GM18498 (cell line): ENCODE data around the gene RASA1.

ENCODE experiments used
- ATAC-seq: cut with Tn5 transposase; IDR thresholded peaks from one replicate; pipeline ENCODE4 v1.9.1; 2021; ENCODE audit warnings: mild to moderate bottlenecking, moderate library complexity; ENCODE audit not compliant: unreplicated experiment

Gene RASA1

DNA sequence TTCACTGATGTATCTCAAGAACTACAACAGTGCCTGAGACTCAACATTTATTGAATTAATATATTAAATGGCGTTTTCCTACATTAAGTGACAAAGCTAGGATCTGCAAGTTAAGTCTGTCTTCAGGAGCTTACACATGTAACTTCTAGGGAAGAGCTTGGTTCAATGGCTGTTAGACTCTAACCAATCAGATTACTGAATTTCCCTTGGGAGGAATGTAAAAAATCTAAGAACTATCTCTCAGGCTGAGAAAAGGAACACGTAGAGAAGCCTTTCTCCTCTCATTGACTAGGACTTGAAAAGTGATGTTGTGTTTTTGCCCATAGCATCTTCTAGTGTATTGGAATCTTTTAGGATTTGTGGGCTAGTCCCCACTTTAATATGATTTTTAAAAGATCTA, 91.4 kb downstream of the RASA1 start:
- ATAC-seq = no peak

GRCh38 chr5:87360132-87360531, 92.4 kb downstream of the RASA1 start:
- ATAC-seq = no peak

DNA sequence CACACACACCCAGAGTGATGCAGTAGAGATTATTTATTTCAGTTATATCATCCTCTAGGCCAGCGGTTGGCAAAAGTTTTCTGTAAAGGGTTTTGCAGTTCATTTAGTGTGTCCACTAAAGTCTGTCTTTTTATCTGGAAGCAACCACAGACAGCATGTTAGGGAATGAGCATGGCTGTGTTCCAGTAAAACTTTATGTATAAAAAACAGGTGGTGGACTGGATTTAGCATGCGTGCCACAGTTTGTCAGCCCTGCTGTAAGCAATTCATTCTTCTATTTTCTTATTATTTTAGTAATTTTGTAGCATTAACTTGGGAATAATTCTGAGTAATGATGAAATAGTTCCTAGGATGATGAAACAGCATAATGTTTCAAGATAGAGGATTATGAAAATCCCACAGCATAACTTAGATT, 93.4 kb downstream of the RASA1 start:
- no peak for ATAC-seq

DNA sequence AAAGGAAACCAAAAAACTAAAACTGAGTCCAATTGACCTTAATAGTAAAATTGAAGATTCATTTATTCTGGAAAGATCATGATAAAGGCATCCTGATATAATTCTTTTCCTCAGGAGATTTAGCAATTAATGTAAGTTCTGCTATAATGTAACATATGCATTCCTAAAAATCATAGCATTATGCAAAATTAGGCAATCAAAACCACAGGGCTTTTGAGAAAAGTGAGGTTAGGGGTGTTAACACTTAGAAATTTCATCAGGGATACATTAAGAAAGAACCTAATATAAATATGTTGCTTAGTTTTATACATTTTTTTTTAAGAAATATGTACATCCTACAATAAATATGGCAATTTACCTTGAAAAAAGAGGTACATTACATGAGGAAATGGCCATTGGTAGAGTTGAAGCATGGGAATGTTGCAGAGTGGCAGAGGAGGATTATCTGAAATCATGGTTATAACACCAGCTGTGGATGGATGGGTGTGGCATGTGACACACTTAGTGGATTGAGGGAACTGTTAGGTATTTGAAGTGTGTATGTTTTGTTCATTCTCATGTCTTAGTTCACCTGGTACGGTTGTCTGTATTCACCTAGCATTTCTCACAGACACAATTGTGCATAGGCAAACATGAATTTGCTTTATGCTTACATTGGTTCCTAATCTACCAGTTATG, 94.0 kb downstream of the RASA1 start:
- ATAC-seq = no peak

GRCh38 chr5:87367243-87367642, 99.6 kb downstream of the RASA1 start:
- ATAC-seq = no peak

DNA sequence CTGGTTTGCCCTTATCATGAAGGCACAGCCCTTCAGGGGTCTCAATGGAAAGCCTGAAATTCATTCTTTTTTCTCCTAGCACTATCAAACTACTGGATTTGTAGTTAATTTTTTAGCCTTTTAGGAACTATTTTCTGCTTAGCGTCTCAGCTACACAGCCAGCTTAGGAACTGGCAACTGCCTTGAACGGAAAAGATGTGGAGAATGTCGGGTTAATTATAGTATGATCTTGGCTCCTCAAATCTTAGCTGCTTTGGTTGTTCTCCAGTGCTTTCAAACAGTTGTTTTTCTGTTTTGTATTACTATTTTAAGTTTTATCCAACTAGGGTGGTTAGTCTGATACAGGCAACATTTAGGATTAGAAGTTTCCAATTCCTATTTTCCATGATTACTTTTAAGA, 100.9 kb downstream of the RASA1 start:
- ATAC-seq = no peak

- ATAC-seq = no peak
These were observed 101.7 kb downstream of the RASA1 start for GRCh38 chr5:87369431-87369830.

- no peak for ATAC-seq
These were observed 105.0 kb downstream of the RASA1 start for GRCh38 chr5:87372705-87373104.

- ATAC-seq = no peak
These were observed 114.5 kb downstream of the RASA1 start for GRCh38 chr5:87382224-87382623.

DNA sequence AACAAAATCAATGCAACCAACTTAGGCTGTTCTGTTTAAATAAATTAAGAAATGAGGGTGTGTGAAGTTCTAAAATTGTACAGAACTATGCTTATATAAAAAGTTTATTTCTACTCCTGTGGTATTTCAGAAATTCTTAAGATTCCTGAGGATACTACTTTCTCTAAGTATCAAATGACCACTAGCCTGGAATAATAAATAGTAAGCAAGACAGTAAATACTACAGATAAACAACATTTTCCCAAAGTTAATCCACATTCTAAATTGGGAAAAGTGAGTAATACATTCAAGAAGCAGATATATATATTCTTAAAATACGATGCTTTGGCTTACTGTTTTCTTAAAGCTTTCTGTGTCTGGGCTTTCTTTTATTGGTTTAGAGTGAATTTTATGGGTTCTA, 115.5 kb downstream of the RASA1 start:
- no peak for ATAC-seq

DNA sequence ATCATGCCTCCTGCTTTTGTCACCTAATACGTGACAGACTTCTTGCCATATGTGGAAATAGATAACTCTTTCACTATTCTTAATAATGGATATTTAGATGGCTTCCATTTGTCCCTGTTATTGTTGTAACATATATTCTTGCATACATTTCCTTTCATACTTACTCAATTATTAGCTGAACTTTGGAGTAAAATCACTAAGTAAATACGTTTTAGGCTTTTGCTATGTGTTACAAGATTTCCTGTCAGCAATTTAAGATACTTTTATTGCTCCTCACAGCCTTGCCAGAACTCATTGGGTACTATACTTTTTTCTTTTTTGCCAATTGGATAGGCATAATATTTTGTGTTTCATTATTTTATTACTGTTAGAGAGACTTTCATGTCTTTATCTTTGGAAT, 118.1 kb downstream of the RASA1 start:
- ATAC-seq = no peak

GRCh38 chr5:87388129-87388528, 120.4 kb downstream of the RASA1 start:
- ATAC-seq = no peak

- no peak for ATAC-seq
These were observed 121.8 kb downstream of the RASA1 start for GRCh38 chr5:87389296-87390034.

GRCh38 chr5:87390075-87390474, 122.4 kb downstream of the RASA1 start:
- ATAC-seq = no peak

DNA sequence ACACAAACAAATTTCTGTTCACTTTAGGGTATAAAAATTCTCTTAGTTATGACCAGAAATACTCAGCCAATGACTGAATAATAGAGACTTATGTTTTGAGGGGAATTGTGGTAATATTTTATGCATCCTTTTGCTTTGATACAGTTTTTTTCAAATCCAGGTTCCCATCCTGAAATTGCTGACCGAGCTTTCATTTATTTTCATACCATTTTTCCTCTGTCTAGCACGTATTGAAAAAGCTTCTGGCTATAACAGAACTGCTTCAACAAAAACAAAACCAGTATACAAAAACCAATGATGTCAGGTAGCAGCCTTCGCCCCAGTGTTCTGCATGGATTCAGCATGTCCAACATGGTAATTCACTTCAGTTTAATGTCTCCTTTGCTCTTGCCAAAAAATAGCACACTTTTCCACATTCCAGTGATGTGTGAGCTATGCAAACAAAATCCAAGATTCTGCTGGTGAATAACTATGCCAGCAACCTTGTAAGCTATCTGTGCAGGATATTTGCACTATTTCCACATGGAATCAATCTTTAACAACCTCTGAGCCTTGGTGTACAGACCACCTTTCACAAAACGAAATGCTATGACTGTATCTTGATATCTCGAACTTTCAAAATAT, 123.0 kb downstream of the RASA1 start:
- ATAC-seq = no peak

DNA sequence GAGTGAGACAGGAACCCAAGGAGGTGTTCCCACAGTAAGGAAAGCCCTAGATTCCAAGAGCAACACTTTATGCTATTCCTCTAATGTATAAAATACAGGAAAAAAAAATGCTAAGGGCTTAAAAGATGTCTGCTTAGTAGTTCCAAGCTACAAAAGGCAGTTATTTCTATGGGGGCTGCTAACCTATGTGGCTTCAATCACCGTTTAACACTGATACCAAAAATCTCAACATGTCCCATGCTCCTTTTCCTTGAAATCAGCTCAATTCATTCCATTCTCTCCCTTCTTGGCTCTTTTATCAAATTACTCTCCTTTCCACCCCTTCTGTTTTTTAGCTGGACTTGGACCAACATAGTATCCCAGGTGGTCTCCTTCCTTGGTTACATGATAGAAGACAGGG, 124.5 kb downstream of the RASA1 start:
- no peak for ATAC-seq

GRCh38 chr5:87392801-87393200, 125.1 kb downstream of the RASA1 start:
- ATAC-seq = no peak

- ATAC-seq = no peak
These were observed 125.6 kb downstream of the RASA1 start for GRCh38 chr5:87393331-87393730.

GRCh38 chr5:87394411-87395165, 126.9 kb downstream of the RASA1 start:
- no peak for ATAC-seq

DNA sequence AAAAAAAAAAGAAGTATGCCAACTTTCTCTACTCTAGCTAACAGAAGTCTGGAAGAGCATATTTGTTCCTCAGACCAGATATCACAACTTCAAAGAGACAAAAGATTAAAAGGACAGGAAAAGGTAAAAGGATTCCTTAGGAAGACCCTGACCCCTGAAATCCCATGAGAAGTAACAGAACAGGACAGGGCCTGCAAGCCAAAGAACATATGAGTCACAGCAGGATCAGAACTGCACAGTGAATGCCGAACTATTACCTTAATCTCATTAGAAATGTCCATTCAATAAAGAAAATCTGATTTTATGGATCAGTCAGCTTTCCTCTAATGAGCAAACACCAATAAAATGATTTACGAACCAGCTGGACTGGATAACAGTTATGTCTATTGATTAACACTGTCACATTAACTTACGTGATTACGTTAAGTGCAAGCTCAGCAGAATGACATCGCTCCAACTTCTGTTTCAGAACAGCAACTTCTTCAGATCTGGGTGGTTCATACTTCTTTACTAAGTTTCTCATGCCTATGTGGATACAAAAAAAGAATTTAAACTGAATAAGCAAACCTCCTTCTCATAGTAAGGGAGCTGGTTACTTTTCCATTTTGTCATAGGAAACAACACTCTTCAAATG, 131.4 kb downstream of the RASA1 start:
- ATAC-seq = no peak

DNA sequence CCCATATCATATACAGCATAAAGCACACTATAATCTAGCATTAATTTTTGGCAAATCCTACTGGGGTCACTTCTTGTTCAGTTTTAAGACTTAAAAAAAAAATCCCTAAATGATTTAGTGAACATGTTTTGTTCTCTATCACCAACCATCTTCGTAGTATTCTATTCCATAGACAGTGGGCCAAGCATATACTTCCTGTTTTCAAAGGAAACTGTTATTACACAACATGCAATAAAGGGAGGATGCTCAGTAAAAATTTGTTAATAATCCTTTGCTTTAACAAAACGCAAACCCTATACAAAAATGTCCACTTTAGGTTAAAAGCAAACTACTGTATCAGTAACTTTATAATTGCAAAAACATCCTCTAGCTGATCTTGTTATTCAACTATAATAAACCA, 132.0 kb downstream of the RASA1 start:
- ATAC-seq = no peak
